HG03108 (cell line): ENCODE results near the gene CERS5.
A peak's percentile ranks its signal among the peaks of the same experiment; 100 is the strongest.

Experiments
- ATAC-seq: cut with Tn5 transposase; IDR thresholded peaks from one replicate; pipeline ENCODE4 v1.9.1; 2021; ENCODE audit warnings: moderate library complexity; ENCODE audit not compliant: unreplicated experiment

CERS5 gene, protein sequence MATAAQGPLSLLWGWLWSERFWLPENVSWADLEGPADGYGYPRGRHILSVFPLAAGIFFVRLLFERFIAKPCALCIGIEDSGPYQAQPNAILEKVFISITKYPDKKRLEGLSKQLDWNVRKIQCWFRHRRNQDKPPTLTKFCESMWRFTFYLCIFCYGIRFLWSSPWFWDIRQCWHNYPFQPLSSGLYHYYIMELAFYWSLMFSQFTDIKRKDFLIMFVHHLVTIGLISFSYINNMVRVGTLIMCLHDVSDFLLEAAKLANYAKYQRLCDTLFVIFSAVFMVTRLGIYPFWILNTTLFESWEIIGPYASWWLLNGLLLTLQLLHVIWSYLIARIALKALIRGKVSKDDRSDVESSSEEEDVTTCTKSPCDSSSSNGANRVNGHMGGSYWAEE

GRCh38 chr12:50167049-50167828, at the start of gene CERS5:
TSS of gene CERS5 (minus strand) at chr12:50167369. CDS start at chr12:50167297, 72 bp downstream.
- ATAC-seq, result peak; percentile 97

DNA sequence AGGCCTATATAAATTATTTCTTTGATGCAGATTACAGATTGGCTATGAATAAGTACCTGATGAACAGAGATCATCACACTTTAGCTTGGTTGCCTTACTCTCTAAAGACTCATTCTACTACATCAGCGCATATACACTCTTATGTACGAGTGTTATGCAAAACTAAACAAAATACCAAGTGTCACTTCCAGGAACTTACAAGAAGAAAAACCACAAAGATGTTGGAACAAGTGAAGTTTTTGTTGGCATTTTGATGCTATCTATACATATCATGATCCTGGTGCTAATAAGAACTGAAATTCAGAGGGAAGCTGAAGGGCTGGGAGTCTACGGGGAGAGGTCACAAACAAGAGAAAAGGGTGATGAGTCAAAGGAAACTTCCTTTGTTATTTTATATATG, 47.9 kb upstream of the CERS5 start:
- no peak for ATAC-seq

DNA sequence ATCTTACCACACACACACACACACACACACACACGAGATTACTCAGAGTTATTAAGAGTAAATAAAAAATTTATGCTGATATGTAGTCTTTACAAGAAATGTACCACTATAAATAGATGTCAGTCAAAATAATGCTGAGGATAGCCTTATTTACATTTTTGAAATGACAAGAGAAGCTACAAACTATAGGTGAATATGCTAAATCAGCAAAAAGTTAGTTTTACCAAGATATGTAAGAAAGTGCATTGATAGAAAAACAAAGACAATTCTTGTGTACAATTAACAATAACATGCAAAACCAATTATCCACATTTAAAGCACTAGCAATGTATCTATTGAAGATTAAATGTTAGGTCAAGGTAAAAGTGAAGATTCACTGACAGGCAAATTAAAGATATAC, 46.8 kb upstream of the CERS5 start:
- no peak for ATAC-seq

- no peak for ATAC-seq
Observed at GRCh38 chr12:50213439-50213838, 46.3 kb upstream of the CERS5 start.

DNA sequence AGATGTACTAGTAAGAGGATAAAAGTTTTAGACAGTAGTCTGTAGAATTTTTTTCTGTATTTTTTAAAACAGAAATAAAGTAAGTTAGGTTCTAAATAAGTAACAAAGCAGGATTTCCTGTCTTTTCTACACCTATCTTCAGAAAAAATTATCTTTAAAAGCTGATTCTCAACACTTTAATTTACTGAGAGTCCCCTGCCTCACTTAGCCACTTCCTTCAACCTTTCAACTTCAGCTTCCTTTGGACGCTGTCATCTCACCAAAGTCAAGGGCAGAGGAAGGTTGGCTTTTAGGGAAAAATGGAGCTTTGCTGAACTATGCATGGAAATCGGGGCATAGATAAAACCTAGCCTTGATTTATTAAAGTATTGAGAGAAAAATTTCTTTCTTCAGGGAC, 44.9 kb upstream of the CERS5 start:
- ATAC-seq, result no peak

DNA sequence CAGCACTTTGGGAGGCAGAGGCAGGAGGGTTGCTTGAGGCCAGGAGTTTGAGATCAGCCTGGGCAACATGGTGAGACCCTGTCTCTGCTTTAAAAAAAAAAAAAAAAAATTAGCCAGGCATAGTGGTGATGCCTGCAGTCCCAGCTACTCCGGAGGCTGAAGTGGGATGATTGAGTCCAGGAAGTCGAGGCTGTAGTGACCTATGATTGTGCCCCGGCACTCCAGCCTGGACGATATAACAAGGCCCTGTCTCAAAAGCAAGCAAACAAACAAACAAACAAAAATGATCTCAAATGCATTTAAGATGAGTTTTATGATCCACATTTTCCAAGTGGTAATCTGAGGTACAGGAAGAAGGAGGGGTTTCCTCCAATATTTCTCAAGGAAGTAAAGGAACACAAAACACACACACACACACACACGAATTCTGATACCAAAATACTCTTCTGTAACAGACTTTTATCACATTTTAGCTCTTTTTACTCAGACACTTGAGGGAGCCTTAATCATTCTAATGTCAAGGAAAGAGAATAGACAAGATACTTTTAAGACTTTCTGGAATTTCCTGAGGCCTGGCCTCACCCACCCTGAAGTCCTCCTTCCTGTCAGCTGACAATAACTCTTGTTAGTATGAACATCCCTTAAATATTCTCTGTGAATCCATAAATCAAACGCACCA, 44.4 kb upstream of the CERS5 start:
- no peak for ATAC-seq

GRCh38 chr12:50207424-50207823, 40.3 kb upstream of the CERS5 start:
- no peak for ATAC-seq

DNA sequence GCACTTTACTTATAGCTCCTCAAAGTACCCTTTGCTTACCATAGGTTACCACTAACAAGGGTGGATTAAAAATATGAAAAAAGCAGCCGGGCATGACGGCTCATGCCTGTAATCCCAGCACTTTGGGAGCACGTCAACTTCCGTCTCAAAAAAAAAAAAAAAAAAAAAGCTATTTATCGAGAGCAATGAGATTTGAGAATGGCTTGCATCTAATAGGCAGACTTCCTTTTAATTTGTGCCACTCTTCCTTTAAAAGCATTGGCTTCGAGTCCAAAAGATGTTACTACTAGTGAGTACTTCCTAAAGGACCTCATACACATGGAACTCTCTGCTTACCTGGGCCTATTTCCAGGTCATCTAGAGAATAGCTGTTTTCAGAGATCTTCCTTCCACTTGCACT, 38.5 kb upstream of the CERS5 start:
- no peak for ATAC-seq

DNA sequence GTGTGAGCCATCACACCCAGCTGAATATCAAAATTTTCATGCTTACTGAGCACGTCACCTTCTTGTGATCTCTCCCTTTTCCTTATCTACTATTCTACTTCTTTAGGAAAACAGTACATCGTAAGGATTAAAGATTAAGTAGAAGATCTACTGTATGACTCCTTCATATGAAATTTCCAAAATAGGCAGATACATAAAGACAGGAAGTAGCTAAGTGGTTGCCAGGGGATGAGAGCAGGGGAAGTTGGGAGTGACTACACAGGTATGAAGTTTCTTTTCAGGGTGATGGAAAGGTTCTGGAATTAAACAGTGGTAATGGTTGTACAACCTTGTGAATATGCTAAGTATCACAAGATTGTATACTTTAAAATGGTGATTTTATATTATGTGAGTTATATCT, 36.5 kb upstream of the CERS5 start:
- ATAC-seq, result no peak

DNA sequence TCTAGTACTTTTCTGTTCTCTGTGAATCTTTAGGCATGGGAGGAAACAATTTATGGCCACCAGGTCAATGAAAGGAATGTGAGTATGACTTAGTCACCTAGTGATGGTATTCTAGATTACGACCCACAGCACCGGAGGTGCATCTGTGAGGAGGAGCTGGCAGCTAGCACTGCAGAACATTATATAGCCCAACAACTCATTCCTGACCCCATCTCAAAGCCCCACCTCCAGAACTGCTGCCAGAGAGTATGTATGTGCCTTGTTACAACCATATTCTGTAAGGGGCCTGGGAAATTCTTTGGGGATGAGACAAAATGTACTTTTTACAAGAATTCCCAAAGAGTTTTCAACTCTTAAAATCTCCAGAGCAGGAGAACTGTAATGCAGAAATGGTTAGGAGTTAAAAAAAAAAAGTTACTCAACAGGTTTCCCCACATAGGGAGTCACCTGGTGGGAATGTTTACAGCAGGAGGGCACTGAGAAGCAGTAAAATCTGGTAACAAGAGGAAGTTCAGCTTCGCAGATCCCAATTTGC, 34.9 kb upstream of the CERS5 start:
- no peak for ATAC-seq

- ATAC-seq, result no peak
Observed at GRCh38 chr12:50200552-50201273, 33.5 kb upstream of the CERS5 start.

- no peak for ATAC-seq
Observed at GRCh38 chr12:50198829-50199228, 31.7 kb upstream of the CERS5 start.

DNA sequence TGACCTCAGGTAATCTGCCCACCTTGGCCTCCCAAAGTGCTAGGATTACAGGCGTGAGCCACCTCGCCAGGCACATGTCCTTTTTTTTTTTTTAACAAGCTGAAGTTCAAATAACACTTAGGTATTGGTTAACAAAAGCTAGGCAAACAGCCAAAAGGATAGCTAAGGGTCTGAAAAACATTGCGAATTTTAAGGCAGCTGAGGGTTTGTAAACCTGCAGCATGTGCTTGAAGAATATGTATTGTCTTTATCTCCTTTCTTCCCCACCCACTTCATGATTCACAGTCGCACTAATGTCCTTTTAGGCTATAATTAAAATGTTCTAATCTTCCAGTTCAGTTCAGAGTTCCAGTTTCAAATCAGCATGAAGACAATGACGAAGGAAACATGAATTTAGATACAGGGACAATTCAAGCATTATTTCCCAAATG, 30.1 kb upstream of the CERS5 start:
- ATAC-seq, result no peak

- no peak for ATAC-seq
Observed at GRCh38 chr12:50196537-50196936, 29.4 kb upstream of the CERS5 start.

DNA sequence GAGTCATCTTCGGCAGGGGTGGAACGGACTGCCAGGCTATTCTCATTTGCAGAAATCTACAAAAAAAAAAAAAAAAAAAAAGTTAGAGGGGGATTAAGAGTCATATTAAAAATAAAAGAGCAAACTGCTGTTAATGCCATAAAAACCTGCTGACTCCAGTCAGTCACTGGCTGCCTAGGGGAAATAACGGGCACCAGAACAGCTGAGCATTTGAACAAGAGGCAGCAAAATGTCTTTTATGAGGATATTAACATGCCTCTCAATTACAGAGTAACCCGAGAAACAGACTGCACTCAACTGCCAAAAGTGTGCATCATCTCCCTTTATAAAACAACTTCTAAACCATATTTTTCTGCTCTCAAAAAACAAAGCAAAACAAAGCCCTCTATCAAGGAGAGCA, 28.7 kb upstream of the CERS5 start:
- no peak for ATAC-seq

GRCh38 chr12:50192908-50193307, 25.7 kb upstream of the CERS5 start:
- ATAC-seq, result no peak

DNA sequence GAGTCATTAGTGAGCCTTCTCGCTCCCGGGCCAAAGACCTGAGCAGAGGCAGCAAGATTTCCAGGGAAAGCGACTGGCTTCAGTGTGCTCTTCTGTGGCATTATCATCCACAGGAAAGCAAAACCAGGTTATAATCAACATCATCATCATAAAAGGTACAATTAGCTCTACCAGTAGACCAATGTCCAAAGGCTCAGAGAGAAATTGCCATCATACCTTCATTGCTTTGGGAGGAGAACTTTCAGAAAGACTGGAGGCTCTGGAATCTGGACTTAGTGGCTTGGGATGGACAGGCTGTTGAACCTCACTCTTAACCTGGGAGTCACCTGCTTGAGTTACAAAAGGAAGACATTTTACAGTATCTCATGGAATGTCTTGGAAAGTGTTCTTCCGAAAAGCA, 25.1 kb upstream of the CERS5 start:
- ATAC-seq, result no peak

DNA sequence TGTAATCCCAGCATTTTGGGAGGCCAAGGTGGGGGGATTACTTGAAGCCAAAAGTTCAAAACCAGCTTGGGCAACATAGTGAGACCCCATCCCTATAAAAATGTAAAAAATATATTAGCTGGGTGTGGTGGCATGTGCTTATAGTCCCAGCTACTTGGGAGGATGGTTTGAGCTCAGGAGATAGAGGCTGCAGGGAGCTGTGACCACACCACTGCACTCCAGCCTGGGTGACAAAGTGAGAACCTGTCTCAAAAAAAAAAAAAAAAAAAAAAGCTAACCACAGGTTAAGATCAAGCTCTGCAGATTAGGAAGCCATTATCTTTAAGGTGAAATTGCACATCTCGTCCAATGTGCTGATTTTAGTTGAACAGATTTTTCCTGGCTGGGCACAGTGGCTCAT, 23.7 kb upstream of the CERS5 start:
- ATAC-seq, result no peak

DNA sequence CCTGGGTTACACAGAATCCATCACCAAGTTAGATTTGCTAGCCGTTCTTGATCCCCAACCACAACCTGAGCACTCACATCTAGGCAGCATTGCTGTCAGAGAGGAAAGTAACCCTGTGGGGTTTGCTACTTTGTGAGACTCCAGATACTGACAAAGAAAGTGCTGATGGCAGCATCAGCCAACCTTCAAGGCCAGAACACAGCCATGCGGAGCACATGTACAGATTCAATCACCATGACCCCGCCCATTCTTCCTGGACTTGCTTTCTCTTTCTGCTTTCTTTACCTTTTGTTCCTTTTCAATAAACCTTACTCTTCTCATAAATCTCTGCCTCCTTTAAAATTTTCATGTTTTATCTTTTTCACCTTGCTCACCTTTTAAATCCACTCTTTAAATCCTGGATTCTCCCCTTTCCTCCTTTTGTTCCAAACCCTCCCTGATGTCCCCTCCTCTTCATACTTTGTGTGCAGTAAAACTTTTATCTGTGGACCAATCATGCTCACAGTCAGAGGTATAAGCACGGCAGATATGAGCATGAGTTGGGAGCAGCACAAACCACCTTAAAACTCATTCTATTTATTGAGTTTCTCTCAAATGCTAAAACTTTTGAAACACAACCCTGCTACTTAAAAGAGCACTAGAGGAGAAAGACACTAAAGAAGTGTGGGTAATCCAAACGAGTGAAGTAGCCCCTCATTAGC, 21.9 kb upstream of the CERS5 start:
- ATAC-seq, result no peak

- no peak for ATAC-seq
Observed at GRCh38 chr12:50188241-50188781, 21.1 kb upstream of the CERS5 start.
